HG02973 (cell line): ENCODE data around the gene RHOU.
A peak's percentile ranks its signal among the peaks of the same experiment; 100 is the strongest.

Source experiments
- ATAC-seq: cut with Tn5 transposase; IDR thresholded peaks from one replicate; pipeline ENCODE4 v1.9.1; 2021; ENCODE audit warnings: moderate library complexity; ENCODE audit not compliant: unreplicated experiment

The RHOU gene

DNA sequence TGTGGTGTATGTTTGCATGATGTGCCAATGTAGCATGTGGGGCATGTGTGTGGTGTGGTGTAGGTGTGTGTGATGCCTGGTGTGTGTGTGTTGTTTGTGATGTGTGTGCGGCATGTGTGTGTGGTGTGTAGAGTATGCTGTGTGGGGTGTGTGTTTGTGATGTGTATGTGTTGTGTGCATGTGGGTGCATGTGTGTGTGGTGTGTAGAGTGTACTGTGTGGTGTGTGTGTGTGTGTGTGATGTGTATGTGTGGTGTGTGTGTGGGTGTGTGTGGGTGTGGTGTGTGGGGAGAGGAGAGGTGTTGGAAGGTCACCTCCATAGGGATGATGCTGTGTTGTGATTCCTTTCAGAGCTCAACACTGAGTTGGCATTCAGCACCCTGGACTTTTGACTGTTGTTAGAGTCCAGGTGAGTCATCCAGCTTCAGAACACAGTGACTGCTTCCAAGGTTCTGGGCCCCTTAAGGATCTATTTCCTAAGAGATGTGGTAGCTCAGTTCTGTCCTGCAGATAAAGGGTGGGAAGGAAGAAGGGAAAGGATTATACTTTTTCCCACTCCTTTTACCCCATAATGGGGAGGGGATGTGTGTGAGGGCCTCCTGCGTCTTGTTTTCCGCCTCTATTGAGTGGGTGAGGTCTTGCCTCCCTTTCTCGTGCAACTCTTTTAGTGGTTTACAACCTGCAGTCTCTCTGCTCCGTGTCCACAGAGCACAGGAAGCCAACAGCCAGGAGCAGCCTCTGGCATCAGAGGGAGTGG, 47.6 kb downstream of the RHOU start:
- no peak for ATAC-seq

DNA sequence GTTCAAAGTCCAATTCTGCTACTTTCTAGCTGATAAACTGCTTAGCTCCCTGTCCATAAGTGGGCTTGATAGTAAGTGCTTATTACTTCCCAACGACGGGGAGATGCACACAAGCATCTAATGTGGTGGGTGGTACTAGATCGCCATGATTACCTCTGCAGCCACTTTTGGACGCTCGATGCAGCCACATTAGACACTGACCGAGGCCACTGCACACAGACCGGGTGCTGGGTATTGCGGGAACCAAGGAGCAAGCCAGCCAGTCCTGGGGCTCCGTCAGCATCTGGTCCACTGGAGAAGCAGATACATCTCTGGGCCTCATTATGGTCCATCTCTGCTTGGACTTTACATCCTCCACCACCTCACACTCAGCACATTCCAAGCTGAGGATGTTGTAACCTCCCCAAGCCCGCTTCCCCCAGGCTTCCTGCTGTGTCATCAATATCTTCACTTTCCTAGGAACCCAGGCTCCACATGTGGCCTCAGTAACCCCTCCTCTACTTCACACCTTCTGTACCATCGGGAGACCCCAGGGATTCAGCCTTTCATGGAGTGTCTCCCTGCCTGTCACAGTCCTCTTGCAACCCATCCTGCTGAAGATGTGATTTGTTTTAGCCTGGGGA, 48.2 kb downstream of the RHOU start:
- ATAC-seq: no peak

DNA sequence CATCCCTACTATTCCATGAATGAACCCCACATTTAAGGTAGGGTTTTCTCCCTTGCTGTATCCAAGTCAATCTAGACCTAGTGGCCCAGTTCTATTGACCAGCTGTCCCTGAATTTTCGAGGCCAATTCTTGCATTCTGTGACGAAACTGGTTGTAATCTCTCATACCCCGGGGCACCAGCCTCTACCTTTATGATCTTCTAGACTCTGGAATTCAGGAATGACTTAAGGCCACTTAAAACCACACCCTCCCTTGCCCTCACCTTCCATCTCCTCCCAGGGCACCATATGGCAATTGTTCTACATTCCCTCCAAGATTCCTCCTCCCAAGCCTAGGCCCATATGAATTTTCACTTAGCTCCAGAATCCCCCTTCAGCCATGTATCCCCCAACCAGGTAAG, 48.9 kb downstream of the RHOU start:
- ATAC-seq: no peak

DNA sequence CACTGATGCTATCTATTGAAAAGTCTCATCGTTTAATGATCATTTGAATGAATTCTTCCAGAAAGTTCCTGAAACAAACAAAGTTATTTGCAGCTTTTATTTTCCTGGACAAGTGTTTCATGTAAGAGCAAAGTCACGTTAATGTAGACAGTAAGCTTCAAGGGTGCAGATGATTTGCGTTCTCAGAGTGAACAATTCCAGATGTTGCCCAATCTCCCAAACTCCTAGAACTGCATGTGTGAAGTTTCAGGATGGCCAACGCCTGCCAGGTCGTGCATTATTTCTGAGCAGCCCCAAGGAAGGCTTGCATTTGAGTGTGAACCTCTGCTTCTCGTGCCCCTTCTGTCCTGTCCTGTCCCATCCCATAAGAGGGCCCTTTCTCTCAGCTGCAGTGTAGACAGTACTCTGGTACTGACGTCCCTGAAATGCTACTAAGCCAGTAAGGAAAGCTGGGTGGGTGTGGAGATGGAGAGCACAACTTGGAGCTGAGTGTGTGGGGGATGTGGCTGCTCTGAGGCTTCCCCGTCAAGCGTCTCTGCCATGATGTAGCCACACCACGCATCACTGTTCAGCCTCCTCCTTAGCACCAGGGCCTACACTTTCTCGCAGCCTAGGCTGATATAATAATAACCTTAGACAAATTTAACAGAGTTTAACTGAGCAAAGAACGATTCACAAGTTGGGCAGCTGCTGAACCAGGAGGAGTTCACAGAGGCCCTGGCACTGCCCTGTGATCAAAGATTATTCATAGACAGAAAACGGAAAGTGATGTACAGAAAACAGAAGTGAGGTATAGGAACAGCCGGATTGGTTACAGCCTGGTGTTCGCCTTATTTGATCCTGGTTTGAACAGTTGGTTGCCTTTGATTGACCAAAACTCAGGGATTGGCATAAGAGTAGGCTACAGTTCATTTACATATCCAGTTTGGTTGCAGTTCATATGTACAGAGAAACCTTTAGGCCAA, 50.4 kb downstream of the RHOU start:
- ATAC-seq: no peak

DNA sequence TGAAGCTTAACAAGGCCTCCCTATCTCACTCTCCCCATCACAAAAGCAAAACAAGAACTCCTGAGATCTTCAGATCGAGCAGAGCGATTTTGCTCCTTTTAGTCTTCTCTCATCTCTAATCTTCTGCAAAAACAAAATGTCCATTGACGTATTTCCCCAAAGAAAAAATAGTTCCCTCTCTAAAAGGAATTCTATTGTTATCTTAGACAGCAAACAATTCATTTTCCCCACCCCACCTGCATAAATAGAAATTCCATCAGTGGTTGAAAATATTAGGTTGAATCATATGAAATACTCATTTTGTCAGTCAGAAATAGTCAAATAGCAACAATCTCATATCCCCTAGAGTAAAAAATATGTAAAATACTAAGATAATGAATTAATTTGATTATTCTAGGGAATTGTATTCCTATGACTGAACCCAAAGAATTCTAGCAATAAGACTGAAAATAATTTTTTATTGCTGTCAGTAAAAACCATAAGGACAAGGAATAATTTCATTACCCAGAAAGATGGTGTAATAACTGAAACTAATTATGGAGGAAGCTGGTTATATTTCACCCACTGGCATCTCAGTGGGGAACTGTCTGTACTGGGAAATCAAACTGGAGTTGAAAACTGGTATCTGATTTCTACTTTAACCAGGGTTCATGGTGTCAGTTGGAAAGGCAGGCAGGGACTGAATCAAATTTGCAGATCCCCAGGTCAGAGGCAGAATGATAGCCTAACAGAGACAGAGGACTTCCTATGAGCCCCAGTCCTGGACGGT, 51.3 kb downstream of the RHOU start:
- ATAC-seq: no peak

DNA sequence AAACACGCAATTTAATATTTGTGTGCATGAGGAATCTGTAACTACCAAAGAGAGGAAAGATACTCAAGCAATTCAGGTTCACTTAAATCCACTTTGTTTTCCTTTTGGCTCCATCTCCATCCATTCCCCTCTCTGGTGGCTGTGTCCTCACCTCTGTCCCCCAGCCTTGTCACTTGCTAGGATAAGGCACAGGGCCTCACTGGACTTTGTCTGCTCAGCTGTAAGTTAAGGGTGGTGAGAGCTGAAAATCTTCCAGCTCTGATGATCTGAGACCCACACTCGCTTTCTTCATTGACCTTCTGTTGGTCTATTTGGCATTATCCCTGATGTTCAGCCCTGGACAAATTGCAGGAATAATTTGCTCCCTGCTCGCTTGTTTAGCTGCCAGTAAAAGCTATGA, 56.5 kb downstream of the RHOU start:
- ATAC-seq: no peak

DNA sequence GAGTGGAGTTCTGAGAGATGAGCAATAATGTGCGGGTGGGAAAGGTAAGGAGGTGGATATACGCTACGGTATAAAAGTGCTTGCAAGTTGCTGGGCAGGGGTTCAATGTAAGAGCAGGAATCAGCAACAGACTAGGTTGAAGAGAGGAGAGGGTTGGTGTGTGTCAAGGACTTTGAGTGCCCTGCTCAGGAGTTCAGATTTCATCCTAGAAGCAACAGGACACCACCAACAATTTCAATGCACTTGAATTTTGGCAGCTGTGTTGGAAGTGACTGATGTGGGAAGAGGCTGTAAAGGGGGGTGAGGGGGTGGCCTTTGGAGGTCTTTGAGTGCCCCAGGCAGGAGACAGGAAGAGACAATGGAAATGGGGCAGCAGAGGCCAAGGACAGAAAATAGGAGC, 57.3 kb downstream of the RHOU start:
- no peak for ATAC-seq

DNA sequence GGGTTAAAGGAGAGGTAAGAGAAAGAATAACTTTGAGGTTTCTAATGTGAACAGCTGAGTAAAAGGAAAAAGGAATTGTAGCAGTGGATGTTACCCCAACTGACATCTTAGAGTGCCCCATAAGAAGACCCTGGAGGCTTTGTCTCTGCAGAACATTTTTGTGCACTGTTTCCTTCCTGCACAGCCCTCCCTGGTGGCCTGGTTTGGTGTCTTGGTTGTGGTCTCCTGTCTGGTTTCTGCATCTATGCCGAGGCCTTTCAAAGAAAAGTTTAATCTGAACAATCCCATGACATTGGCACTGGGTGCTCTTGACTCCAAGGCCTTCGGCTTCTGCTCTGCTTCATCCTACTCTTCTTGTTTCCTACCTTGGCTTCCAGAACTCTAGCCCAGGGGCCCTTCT, 57.8 kb downstream of the RHOU start:
- no peak for ATAC-seq

DNA sequence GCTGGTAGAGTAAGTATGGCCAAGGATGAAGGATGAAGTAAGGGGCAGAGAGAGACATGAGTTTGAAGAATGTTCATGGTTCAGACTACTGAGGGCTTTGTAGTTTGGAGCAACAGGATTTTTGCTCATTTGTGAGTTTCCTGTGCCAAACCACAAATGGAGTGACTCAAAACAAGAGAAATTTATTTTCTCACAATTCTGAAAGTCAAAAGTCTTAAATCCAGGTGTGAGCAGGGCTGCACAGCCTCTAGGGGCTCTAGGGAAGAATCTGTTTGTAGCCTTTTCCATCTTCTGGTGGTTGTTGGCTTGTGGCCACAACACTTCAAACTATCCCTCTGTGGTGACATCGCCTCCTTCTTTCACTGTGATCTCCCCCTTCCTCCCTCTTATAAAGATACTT, 58.9 kb downstream of the RHOU start:
- peak; percentile 74 for ATAC-seq

DNA sequence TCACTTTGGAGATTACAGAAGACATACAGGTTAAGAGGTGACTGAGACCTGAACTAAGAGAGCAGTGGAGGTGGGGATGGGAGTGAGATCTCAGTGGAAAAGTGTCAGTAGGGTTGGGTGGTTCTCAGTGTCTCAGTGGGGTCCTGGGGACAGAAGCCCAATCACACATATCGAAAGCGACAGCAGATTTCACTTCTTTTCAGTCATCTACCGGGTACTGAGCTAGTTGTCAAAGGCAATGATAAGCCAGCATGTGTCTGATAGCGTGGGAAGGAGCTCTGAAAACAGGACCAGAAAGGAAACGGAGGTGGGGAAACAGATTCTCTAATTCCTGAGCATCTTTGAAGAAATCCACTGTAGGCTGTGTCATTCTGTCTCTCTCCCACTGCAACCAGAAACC, 59.5 kb downstream of the RHOU start:
- ATAC-seq: no peak

DNA sequence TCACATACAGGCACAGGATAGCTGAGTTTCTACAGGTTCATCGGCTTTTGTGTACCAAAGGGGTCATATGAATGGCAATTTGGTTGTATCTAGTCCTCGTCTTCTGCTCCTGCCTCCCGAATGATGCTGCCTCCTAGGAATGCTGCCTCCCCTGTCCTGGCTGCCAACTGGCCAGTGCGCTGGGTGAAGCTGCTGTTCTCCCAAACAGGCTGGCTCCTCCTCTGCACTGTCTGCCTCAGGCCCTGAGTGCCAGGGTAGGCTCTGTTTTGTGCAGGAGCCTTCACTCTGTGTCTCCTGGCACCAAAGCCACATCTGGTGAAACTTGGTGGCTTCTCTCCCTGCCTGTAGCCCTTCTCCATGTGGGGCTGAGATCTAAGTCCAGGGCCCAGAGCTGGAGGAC, 60.3 kb downstream of the RHOU start:
- no peak for ATAC-seq
